T-helper 2 cell treated with Interferon-gamma antibody and Interleukin-4, amounts not matched to agents 5 μg/mL and 100 μg/mL, for 36 hours (primary cell): ENCODE data around the gene NUDT22.
A peak's percentile ranks its signal among the peaks of the same experiment; 100 is the strongest.

Source experiments
- DNase-seq: peaks from one replicate; pipeline ENCODE4 v3.0.0; 2021; ENCODE audit warnings: low spot score
- H3K27ac Mint-ChIP-seq: one replicate; pipeline ENCODE4 v1.8.0; 2021; ENCODE audit warnings: mild to moderate bottlenecking, mixed read lengths
- H3K27me3 Mint-ChIP-seq: one replicate; pipeline ENCODE4 v1.8.0; 2021; ENCODE audit warnings: low read depth, mixed read lengths
- H3K36me3 Mint-ChIP-seq: one replicate; pipeline ENCODE4 v1.8.0; 2021; ENCODE audit warnings: low read depth, mixed read lengths
- H3K4me1 Mint-ChIP-seq: one replicate; pipeline ENCODE4 v1.8.0; 2021; ENCODE audit warnings: low read depth, mixed read lengths
- H3K4me3 Mint-ChIP-seq: one replicate; pipeline ENCODE4 v1.8.0; 2022; ENCODE audit warnings: mild to moderate bottlenecking, moderate library complexity, mixed read lengths
- H3K9me3 Mint-ChIP-seq: one replicate; pipeline ENCODE4 v1.8.0; 2021; ENCODE audit warnings: mixed read lengths

NUDT22 gene

DNA sequence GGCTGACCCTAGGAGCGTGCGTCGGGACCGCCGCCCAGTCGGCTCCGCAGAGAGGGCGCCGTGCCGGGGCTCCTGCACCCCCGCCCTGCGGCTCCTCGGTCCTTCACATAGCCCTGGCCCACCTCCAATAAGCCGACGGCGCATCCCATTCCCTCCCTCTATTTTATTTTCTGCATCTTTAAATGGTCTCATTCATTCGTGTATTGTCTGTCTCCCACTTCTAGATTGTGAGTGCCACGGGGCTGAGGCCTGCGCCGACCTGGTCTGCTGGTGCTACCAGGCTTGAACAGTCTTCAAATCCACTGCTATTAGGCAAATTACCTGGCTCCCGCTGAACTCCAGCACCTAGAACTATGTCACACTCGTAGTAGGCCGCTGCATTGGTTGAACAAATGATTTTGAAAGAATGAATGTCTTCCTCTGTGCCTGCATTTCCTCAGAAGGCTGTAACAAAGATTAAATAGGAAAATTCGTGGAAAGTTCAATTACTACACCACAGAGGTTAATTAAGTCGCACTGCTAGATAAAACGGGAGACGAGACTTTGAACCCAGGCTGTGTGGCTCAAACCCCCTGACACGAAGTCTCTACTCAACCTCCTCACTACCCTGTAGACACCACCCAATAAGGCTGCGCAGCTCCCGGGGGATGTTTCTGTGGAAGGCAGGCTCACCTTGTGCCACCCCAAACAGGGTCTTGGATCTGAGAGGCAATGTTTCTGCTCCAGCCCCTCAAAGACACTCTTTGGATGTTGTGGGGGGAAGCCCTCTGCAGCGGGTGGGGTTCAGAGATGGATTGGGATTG lies 21.9 kb downstream of the NUDT22 start:
- Mint-ChIP-seq H3K4me1 (peaks cover 27% of the 10 kb centered on the region), H3K27me3 (no peaks in the 10 kb centered on the region), H3K4me3 (peak overlapping the region; percentile 67), H3K27ac (peak overlapping the region; percentile 38), H3K9me3 (no peaks in the 10 kb centered on the region), H3K36me3 (peaks cover 12% of the 10 kb centered on the region)
- DNase-seq, result no peak

DNA sequence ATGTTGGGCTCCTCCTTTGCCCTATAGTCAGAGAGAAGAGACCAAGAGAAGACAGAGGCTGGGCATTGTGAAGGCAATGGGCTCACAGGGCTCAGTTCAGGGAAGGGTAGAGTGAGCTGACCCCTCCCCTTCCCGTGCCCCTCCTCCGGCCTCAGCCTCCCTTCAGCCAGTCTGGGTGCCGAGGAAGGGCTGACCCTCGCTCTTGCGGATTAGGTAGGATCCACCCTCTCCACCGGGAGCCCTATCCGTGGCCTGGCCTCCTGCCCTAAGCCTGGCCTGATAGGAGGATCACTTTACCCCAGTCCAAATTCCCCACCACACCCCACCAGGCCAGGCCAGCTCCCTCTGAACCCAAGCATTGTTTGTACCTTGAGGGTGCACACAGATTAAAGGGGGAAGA lies 22.5 kb downstream of the NUDT22 start:
- H3K27me3 Mint-ChIP-seq, result no peaks in the 10 kb centered on the region
- H3K4me1 Mint-ChIP-seq, result peaks cover 27% of the 10 kb centered on the region
- no peak overlapping the region for H3K27ac Mint-ChIP-seq
- DNase-seq, result no peak
- H3K4me3 Mint-ChIP-seq, result no peak overlapping the region
- H3K36me3 Mint-ChIP-seq, result peaks cover 6% of the 10 kb centered on the region
- H3K9me3 Mint-ChIP-seq, result no peaks in the 10 kb centered on the region

DNA sequence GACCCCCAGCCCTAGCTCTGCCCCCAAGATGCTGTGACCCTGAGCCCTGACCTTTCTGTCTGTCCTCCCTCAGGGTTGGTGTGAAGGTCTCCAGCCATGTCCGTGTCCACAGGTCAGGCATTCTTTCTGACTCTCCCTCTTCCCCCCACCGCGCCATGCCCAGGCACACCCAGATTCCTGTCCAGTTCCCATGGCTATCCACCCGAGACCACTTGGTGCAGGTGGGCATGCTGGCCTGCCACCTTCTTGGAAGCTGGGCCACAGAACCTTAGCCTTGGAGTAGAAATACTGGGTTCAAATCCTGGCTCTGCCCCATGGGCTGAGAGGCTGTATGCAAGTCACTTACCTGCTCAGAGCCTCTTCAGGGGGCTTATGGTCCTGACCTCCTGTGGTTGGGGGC lies 23.0 kb downstream of the NUDT22 start:
- no peak for DNase-seq

DNA sequence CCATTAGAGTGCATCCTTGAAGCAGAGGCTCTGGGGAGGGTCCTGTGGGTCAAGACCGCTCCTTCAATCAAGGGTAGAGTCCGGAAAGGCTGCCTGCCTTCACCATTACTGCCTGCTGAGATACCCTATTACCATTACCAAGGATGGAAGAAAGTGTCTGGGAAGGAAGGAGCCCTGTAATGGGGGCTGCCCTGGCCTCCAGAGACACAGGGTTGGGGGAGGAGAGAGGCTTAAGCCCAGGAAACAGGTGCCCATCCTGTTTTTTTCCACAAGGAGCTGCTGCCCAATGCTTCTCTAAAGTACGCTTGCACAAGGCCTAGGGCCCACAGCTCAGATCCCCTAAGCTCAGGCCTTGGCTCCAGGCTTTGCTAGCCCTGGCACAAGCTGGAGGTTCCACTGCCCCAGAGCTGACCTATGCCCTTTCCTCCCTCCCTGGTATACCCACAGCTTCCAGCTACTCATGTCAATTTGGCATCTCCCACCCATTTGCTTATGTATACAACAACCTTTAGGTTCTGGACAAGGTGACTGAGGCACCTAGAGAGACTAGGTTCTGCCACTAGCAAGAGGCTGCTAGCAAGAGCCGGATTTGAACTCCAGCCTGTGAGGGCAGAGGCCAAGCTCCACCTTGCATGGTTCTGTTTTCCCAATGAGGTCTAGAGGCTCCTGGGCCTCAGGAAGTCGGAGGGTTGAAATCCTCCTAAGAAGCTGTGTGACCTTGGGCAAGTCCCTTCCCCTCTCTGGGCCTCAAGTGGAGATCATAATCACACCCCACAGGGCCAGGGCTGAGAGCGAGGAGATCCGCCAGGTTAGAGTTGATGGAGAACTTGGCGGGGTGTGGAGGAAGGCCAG lies 23.7 kb downstream of the NUDT22 start:
- Mint-ChIP-seq H3K4me1 (peaks cover 25% of the 10 kb centered on the region), H3K27ac (peak overlapping the region; percentile 7), H3K9me3 (no peaks in the 10 kb centered on the region)

More for the DNA sequence above, 23.0 kb downstream of the NUDT22 start:
- Mint-ChIP-seq H3K27me3 (no peaks in the 10 kb centered on the region), H3K36me3 (peaks cover 2% of the 10 kb centered on the region), H3K27ac (no peak overlapping the region), H3K4me3 (no peak overlapping the region), H3K4me1 (peaks cover 25% of the 10 kb centered on the region), H3K9me3 (no peaks in the 10 kb centered on the region)

DNA sequence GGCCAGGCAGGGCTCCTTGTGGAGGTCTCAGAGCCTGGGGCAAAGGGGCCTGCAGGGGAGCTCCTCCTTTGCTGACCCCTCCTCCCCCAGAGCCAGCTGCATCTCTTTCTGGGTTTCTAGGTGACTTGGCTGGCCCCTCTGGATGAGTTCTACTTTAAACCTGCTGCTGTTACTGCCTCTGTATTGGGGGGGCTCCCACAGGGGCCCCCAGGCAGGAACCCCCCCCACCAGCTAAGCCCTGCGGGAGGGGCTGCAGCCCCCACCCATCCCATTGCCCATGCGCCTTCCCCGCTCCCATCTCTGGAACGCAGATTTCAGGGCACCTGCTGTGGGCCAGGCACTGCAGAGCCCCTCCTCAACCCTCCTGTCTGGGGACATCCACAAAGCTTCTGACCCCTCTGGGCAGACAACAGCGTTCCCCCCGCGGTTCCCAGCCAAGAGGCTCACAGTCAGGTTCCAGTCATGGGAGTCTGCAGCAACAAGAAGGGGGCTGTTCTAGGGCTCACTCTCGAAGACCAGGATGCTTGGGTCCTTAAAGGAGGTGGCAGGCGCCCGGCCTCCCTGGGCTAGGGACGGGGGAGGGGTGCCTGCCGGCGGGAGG lies 24.4 kb downstream of the NUDT22 start:
- Mint-ChIP-seq H3K27me3 (no peaks in the 10 kb centered on the region), H3K9me3 (no peaks in the 10 kb centered on the region), H3K4me1 (peaks cover 25% of the 10 kb centered on the region), H3K4me3 (peak overlapping the region; percentile 83), H3K27ac (no peak overlapping the region), H3K36me3 (no peaks in the 10 kb centered on the region)
- no peak for DNase-seq

More for the DNA sequence above, 23.7 kb downstream of the NUDT22 start:
- Mint-ChIP-seq H3K4me3 (peak overlapping the region; percentile 50), H3K27me3 (no peaks in the 10 kb centered on the region), H3K36me3 (no peaks in the 10 kb centered on the region)
- DNase-seq, result no peak

DNA sequence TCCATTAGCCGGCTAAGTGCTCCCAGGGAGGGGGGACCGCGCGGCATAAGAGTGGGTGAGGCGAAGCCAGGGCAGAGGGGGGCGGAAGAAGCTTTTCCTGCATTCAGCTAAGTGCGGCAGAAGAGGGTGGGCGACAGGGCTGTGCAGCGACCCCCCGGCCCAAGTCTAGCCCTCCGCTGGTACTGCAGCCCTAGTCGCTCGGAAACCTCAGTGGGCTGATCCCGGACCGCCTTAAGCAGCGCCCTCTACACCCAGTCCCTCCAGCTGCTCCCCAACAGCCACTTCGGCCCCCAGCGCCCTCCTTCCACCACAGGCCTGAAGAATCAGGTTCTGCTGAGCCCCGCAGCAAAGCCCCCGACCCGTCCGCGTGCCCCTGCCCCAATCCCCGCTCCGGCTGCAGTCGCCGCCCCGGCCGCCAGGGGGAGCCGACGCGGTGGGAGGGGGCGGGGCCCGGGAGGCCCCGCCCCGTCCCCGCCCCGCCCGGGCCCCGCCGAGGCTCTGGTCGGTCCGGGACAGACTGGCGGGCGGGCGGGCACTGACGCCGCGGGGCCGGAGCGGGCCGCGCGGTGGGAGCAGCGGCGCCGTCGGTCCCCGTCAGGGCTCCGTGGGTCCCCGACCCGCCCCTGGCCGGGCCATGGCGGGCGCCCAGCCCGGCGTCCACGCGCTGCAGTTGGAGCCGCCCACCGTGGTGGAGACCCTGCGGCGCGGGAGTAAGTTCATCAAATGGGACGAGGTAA lies 25.1 kb downstream of the NUDT22 start, which contains the start of gene PLCB3:
Gene PLCB3, plus strand, starts transcription at position 515 of the 737 bp plus-strand sequence. Its CDS starts 120 bp downstream, at position 635.
- Mint-ChIP-seq H3K4me1 (peaks cover 25% of the 10 kb centered on the region), H3K27ac (peak within 1 kb of the TSS; percentile 77), H3K27me3 (no peaks in the 10 kb centered on the region), H3K36me3 (no peaks in the 10 kb centered on the region), H3K4me3 (peak within 1 kb of the TSS; percentile 90), H3K9me3 (no peaks in the 10 kb centered on the region)
- DNase-seq, result peak; percentile 59

DNA sequence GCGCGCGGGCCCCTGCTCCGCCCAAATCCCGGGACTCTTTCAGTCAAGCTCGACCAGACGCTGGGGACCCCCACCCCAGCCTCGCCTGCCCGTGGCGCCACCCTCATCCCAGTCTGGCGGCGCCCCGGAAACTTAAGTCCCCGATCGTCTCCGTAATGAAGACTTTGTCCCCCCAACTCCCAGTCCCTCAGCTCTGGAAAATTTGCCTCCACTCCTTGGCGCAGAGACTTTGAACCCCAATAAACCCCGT lies 25.6 kb downstream of the NUDT22 start:
- H3K27me3 Mint-ChIP-seq, result no peaks in the 10 kb centered on the region
- H3K9me3 Mint-ChIP-seq, result no peaks in the 10 kb centered on the region
- H3K4me1 Mint-ChIP-seq, result peaks cover 25% of the 10 kb centered on the region
- H3K4me3 Mint-ChIP-seq, result peak overlapping the region; percentile 90
- peak overlapping the region; percentile 77 for H3K27ac Mint-ChIP-seq
- H3K36me3 Mint-ChIP-seq, result no peaks in the 10 kb centered on the region
- DNase-seq, result no peak

DNA sequence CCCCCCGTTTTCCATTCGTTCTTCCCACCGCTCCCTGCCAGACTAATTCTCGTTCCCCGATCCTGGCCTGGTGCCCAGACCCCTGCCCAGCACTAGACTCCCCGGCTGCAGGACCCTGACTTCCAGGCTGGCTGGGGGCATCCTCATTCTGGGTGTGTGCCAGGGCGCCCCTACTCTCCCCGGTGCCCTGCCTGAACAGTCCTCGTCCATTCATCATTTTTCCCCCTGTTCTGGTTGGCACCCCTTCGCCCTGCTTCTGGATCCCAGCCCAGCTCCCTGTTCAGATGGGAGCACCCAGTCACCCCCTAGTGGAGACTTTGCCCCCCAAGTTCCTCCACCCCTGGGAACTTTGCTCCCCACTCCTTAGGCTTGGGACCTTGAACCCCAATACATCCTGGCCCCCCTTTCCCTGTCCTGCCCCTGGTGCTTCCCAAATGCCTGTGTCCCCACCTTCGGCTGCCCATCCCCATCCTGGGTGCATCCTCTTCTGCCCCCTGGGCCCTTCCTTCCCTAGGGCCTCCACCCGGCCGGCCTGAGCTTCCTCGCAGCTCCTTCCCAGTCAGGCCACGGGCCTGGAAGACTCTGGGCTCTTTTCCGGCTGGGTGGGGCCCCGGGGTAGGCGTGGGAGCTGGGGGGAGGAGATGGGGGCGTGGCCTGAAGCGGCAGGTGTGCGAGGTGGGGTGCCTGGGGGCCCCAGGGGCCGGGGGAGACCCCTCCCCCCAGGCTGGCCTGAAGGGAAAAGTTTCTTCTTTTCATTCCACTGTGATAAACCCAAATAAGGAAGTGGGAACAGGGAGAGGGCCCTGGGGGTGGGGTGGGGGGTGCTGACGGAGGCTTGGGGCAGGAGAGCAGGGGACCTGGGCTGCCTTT lies 26.2 kb downstream of the NUDT22 start:
- no peak for DNase-seq
- no peaks in the 10 kb centered on the region for H3K36me3 Mint-ChIP-seq
- H3K27ac Mint-ChIP-seq, result peak overlapping the region; percentile 77
- no peaks in the 10 kb centered on the region for H3K27me3 Mint-ChIP-seq
- H3K9me3 Mint-ChIP-seq, result no peaks in the 10 kb centered on the region
- H3K4me3 Mint-ChIP-seq, result peak overlapping the region; percentile 90
- H3K4me1 Mint-ChIP-seq, result peaks cover 23% of the 10 kb centered on the region

DNA sequence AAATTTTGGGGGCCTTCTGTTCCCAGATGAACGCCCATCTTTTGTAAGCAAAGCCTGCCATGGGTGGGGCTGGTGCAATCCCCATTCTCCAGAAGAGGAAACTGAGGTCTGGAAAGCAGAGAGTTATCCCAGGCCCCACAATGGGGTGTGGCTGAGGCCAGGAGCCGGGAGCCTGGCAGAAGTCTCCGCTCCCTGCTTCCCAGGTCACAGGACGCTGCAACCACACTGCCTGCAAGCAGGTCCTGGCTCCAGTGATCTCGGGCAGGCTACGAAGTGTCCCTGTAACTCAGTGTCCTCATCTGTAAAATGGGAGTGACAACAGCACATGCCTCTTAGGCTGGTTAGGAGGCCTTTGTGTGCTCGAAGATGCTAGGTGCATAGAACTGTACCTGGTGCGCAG lies 27.0 kb downstream of the NUDT22 start:
- Mint-ChIP-seq H3K36me3 (no peaks in the 10 kb centered on the region), H3K27ac (no peak overlapping the region), H3K4me3 (peak overlapping the region; percentile 24)

DNA sequence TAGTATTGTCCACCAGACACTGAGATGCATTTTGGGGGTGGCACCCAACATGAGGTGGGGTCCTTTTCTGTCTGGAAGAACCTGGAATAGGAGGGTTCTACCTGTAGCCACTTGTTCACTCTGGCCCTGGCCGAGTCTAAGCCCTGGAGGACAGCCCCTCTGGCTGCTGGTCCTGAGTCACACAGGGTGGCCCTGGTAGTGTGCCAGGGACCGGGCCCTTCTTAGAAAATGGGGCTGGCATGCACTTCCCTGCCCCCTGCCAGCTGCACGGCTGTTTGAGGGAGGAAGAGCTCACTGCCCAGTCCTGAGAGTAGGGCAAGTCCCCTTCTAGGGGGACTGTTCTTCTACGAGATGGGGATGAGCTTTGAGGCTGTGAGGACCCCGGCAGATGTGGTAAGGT lies 27.4 kb downstream of the NUDT22 start:
- DNase-seq, result no peak
- Mint-ChIP-seq H3K27ac (no peak overlapping the region), H3K4me1 (peaks cover 18% of the 10 kb centered on the region), H3K4me3 (peak overlapping the region; percentile 15), H3K27me3 (no peaks in the 10 kb centered on the region), H3K9me3 (no peaks in the 10 kb centered on the region), H3K36me3 (peaks cover under 1% of the 10 kb centered on the region)

More for the DNA sequence above, 27.0 kb downstream of the NUDT22 start:
- Mint-ChIP-seq H3K27me3 (no peaks in the 10 kb centered on the region), H3K9me3 (no peaks in the 10 kb centered on the region), H3K4me1 (peaks cover 19% of the 10 kb centered on the region)
- no peak for DNase-seq

DNA sequence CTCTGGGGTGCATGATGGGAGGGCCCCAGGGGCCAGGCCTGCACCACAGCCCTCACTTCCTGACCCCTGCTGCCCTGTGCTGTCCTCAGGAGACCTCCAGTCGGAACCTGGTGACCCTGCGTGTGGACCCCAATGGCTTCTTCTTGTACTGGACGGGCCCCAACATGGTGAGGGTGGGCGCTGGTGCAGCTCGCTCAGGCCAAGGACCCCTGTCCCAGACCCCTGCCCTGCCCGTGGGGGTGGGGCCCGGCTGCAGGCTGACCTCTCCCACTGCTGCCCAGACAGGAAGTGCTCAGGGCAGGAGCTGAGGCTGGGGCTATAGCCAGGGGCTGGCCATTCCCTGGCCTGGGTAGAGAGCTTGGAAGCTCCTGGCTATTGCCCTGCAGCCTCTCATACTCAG lies 28.3 kb downstream of the NUDT22 start:
- Mint-ChIP-seq H3K36me3 (peaks cover 5% of the 10 kb centered on the region), H3K27me3 (no peaks in the 10 kb centered on the region), H3K27ac (no peak overlapping the region), H3K4me3 (no peak overlapping the region), H3K9me3 (no peaks in the 10 kb centered on the region), H3K4me1 (peaks cover 18% of the 10 kb centered on the region)
- no peak for DNase-seq

DNA sequence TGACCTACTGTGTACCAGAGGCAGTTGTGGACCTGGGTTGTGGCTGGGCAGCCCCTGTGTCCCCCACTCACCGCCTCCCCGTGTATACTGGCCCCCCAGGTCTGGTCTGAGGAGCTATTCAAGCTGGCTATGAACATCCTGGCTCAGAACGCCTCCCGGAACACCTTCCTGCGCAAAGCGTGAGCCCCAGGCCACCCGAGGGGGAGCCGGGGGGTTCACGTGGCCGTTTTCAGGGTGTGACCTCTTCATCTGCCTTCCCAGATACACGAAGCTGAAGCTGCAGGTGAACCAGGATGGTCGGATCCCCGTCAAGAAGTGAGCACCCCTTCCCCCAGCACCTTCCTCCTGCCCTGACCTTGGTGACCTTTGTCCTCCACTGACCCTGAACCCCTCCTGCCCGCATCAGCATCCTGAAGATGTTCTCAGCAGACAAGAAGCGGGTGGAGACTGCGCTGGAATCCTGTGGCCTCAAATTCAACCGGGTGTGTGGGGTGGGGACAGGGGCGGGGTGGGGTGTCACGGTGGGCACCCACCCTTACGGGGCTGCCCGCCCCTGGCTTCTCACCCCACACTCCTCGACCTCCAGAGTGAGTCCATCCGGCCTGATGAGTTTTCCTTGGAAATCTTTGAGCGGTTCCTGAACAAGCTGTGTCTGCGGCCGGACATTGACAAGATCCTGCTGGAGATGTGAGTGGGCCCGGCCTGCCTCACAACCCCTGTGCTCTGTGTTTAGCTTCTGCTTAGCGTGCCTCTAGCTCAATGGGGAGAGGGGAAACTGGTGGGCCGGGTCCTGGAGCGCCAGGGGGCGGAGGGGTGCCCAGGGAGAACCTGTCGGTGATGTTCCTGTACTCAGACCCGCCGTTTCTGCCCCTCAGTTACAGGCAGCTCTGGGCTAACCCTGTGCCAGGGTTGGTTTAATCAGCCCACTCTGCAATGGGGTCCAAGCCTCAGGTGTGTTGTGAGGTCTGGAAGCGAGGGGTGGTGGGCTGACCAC lies 29.4 kb downstream of the NUDT22 start:
- Mint-ChIP-seq H3K4me3 (no peak overlapping the region), H3K4me1 (peaks cover 13% of the 10 kb centered on the region), H3K27me3 (no peaks in the 10 kb centered on the region), H3K36me3 (peaks cover 14% of the 10 kb centered on the region), H3K27ac (no peak overlapping the region), H3K9me3 (no peaks in the 10 kb centered on the region)
- no peak for DNase-seq
